HG03575 (cell line): ENCODE measurements around the gene CILP2.

Experiments used
- ATAC-seq: cut with Tn5 transposase; IDR thresholded peaks from one replicate; pipeline ENCODE4 v1.9.1; 2021; ENCODE audit not compliant: unreplicated experiment, insufficient number of reproducible peaks, low FRiP score; ENCODE audit errors: extremely low read depth

Gene CILP2

GRCh38 chr19:19554074-19555023 is 16.3 kb downstream of the CILP2 start:
- no peak for ATAC-seq

- no peak for ATAC-seq
These were observed 20.0 kb downstream of the CILP2 start for GRCh38 chr19:19558055-19558454.

- no peak for ATAC-seq
These were observed 20.6 kb downstream of the CILP2 start for GRCh38 chr19:19558636-19559035.

DNA sequence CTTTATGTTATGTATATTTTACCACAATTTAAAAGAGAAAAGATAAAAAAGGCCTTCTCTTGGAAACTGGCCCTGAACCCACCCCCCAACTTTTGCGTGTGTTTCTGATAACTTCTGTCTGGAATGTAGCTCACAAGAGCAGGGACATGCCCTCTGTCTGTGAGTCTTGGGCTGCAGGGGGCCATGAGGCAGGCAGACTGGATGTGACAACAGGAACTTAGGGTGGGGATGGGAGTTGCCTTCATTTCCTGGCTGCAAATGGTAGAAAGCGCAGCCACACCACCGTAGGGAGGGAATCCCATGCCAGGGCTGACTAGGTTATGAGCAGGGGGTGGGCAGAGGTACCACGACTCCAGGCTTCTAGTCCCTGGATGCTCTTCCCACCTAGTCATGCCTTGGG is 21.9 kb downstream of the CILP2 start:
- no peak for ATAC-seq

GRCh38 chr19:19561946-19562664 is 24.0 kb downstream of the CILP2 start:
- ATAC-seq: no peak

- no peak for ATAC-seq
These were observed 24.7 kb downstream of the CILP2 start for GRCh38 chr19:19562665-19563347.

DNA sequence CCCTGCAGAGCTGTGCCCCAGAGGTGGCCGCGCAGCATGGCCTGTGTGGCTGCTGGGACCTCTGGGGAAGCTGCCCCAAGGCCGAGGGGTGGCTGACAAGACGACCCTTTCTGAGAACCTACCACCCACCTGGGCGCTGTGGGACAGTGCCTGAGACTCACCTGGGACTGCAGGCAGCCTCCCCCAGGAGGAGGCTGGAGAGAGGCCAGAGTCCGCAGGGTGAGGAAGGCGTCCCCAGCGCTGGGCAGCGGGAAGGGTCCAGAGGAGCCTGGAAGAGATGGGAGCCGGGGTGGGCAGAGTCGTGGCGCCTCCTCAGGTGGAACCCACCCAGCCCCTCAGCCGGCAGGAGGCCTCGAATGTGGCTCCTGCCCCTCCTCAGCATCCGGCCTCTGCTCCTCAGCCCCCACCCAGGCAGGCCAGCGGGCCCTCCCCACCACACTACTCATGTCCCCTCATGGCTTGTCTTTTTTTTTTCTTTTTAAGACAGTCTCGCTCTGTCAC is 25.3 kb downstream of the CILP2 start:
- no peak for ATAC-seq

- no peak for ATAC-seq
These were observed 28.2 kb downstream of the CILP2 start for GRCh38 chr19:19566306-19566705.

GRCh38 chr19:19567391-19567790 is 29.3 kb downstream of the CILP2 start:
- no peak for ATAC-seq

- ATAC-seq: no peak
These were observed 31.0 kb downstream of the CILP2 start for GRCh38 chr19:19568802-19569756.

GRCh38 chr19:19570571-19570970 is 32.5 kb downstream of the CILP2 start:
- no peak for ATAC-seq

DNA sequence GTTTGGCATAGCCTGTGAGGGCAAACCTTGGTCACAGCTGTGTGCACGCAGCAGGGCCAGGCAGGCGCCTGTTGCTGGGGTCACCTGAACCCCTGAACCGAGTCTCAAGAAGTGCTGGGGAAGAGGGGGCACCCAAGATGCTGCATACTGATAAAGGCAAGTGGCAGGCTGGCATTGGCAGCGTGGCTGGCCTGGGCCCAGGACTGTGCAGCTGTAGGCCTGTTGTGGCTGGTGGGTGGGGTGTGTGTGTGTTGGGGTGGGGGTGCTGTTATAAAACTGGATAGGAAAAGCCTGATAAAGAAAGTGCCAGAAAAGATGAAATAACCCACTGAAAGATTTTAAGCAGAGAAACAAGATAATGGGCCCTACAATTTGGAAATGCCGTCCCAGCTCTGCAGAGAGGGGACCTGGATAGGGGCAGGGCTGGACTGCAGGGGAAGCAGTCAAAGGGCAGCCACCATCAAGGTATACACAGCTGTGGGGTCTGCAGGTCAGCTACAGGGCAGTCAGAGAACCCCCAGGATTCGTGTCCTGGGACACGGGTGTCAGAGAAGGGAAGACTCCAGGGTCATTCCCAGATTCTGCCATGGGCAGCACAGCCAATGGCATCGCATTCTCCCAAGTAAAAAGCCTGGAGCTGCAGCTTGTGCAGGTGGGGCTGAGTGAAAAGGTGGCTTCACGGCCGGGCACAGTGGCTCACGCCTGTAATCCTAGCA is 33.2 kb downstream of the CILP2 start:
- ATAC-seq: no peak

- no peak for ATAC-seq
These were observed 37.3 kb downstream of the CILP2 start for GRCh38 chr19:19575411-19575810.

DNA sequence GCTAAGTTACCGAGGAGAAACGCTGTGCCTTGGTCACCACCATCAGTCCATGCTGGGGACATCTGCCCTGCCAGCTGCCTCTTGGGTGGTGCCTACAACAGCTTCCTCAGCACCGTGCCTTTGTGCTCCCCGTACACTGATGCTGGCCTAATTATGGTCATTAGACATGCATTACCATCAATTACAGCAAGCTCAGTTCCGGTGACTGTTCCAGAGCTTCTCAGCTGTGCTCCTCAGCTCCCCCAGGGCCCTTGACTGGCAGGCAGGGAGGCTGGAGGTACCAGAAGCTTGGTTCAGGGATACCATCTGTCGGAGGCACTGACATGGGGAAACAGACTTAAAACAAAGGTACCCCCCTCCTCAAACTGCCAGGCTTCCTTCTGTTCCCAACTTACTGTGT is 40.2 kb downstream of the CILP2 start:
- no peak for ATAC-seq

GRCh38 chr19:19579533-19580361 is 41.7 kb downstream of the CILP2 start:
- no peak for ATAC-seq

DNA sequence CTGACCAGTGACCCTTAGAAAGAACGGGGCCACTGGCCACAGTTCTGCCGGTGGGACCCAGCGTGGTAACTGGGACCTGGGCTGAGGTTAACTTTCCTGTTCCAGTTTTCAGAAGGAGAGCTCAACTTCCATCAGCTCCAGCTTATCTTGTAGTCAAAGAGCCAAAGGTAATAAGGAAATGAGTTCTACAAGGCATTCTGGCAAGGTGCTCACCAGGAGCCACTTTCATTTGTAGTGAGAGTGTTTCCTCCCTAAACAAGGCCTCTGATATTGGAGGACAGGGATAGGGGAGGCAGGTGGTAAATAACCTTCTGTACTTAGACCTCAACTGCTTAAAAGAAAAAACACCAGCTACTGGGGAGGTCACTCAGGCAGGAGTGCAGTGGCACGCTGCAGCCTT is 42.4 kb downstream of the CILP2 start:
- no peak for ATAC-seq

DNA sequence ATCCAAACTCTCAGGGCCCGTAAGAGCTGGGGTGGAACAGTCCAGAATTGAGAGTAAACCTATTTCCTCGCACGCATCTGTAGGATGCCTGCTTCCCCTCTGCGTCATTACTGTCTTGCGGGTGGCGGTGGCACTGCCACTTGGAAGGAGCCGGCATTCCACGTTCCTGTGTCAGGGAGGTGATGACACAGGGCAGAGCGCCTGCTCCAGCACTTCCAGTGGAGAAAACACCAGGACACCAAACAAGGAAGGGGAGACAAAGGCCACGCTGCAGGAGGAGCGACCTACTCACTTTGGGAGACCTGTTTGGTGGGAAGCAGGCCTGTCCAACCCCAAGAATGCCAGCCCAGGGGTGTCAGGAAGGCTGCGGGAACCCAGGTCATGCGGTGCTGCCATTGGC is 43.3 kb downstream of the CILP2 start:
- ATAC-seq: no peak
